ENCODE data around the gene KLF16. TPM values are rescaled to one million over a fixed set of nuclear protein-coding genes. Genes with fewer than 3 reads are reported as not detected.

KLF16 gene
- total RNA-seq, 1 experiment from 2014 or later, result 32.3 TPM

GRCh38 chr19:1843646-1844394, 19.6 kb downstream of the KLF16 start:
- TF ChIP-seq, protein P1, sequence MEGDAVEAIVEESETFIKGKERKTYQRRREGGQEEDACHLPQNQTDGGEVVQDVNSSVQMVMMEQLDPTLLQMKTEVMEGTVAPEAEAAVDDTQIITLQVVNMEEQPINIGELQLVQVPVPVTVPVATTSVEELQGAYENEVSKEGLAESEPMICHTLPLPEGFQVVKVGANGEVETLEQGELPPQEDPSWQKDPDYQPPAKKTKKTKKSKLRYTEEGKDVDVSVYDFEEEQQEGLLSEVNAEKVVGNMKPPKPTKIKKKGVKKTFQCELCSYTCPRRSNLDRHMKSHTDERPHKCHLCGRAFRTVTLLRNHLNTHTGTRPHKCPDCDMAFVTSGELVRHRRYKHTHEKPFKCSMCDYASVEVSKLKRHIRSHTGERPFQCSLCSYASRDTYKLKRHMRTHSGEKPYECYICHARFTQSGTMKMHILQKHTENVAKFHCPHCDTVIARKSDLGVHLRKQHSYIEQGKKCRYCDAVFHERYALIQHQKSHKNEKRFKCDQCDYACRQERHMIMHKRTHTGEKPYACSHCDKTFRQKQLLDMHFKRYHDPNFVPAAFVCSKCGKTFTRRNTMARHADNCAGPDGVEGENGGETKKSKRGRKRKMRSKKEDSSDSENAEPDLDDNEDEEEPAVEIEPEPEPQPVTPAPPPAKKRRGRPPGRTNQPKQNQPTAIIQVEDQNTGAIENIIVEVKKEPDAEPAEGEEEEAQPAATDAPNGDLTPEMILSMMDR (IDR thresholded peaks at IDR 0.05; ENCODE audit: unreplicated experiment), result no peak
- Mint-ChIP-seq H3K36me3 (ENCODE audit: insufficient read depth, unreplicated experiment) (peaks cover 35% of the 10 kb centered on the region), H3K4me3 (ENCODE audit: low read depth, unreplicated experiment) (no peak overlapping the region), H3K27me3 (ENCODE audit: unreplicated experiment) (no peaks in the 10 kb centered on the region), H3K27ac (ENCODE audit: unreplicated experiment) (no peak overlapping the region), H3K4me1 (ENCODE audit: low read depth, unreplicated experiment) (peaks cover 8% of the 10 kb centered on the region), H3K9me3 (ENCODE audit: low read depth, unreplicated experiment) (no peaks in the 10 kb centered on the region)
- intact Hi-C loops (cut with micrococcal nuclease; ENCODE audit: unreplicated experiment), result no loop called here
- CTCF ChIA-PET, result interaction anchor here (0.5 kb wide), 1 partner anchor 185 kb away, joined by 3 read pairs; no protein-coding TSS in a partner anchor
- no TSS peak for BruUV-seq (replicated peaks)
- no peak for DNase-seq

- Mint-ChIP-seq H3K27me3 (ENCODE audit: unreplicated experiment) (no peaks in the 10 kb centered on the region), H3K4me1 (ENCODE audit: low read depth, unreplicated experiment) (peaks cover 8% of the 10 kb centered on the region), H3K9me3 (ENCODE audit: low read depth, unreplicated experiment) (no peaks in the 10 kb centered on the region), H3K27ac (ENCODE audit: unreplicated experiment) (no peak overlapping the region), H3K36me3 (ENCODE audit: insufficient read depth, unreplicated experiment) (peaks cover 29% of the 10 kb centered on the region), H3K4me3 (ENCODE audit: low read depth, unreplicated experiment) (no peak overlapping the region)
- no peak for DNase-seq
- CTCF ChIA-PET, result interaction anchor here (0.5 kb wide), 1 partner anchor 185 kb away, joined by 3 read pairs; no protein-coding TSS in a partner anchor
- TF ChIP-seq, protein P1 (IDR thresholded peaks at IDR 0.05; ENCODE audit: unreplicated experiment), result no peak
- no TSS peak for BruUV-seq (replicated peaks)
- intact Hi-C loops (cut with micrococcal nuclease; ENCODE audit: unreplicated experiment), result no loop called here
Observed at GRCh38 chr19:1843116-1843515, 20.3 kb downstream of the KLF16 start.

- TF ChIP-seq, protein P1 (IDR thresholded peaks at IDR 0.05; ENCODE audit: unreplicated experiment), result no peak
- no TSS peak for BruUV-seq (replicated peaks)
- Mint-ChIP-seq H3K4me3 (ENCODE audit: low read depth, unreplicated experiment) (no peak overlapping the region), H3K9me3 (ENCODE audit: low read depth, unreplicated experiment) (no peaks in the 10 kb centered on the region), H3K27ac (ENCODE audit: unreplicated experiment) (no peak overlapping the region), H3K4me1 (ENCODE audit: low read depth, unreplicated experiment) (no peaks in the 10 kb centered on the region), H3K27me3 (ENCODE audit: unreplicated experiment) (no peaks in the 10 kb centered on the region), H3K36me3 (ENCODE audit: insufficient read depth, unreplicated experiment) (peaks cover 12% of the 10 kb centered on the region)
- no peak for DNase-seq
- intact Hi-C loops (cut with micrococcal nuclease; ENCODE audit: unreplicated experiment), result no loop called here
- CTCF ChIA-PET, result interaction anchor here (0.7 kb wide), 1 partner anchor 16 kb away, joined by 4 read pairs; no protein-coding TSS in a partner anchor
Observed at GRCh38 chr19:1841209-1841924, 22.0 kb downstream of the KLF16 start.

- Mint-ChIP-seq H3K4me1 (ENCODE audit: low read depth, unreplicated experiment) (no peaks in the 10 kb centered on the region), H3K9me3 (ENCODE audit: low read depth, unreplicated experiment) (no peaks in the 10 kb centered on the region), H3K36me3 (ENCODE audit: insufficient read depth, unreplicated experiment) (peaks cover 4% of the 10 kb centered on the region), H3K4me3 (ENCODE audit: low read depth, unreplicated experiment) (no peak overlapping the region), H3K27me3 (ENCODE audit: unreplicated experiment) (no peaks in the 10 kb centered on the region), H3K27ac (ENCODE audit: unreplicated experiment) (no peak overlapping the region)
- CTCF ChIA-PET, result no interaction called here
- TF ChIP-seq, protein P1 (IDR thresholded peaks at IDR 0.05; ENCODE audit: unreplicated experiment), result no peak
- DNase-seq, result no peak
- intact Hi-C loops (cut with micrococcal nuclease; ENCODE audit: unreplicated experiment), result no loop called here
- no TSS peak for BruUV-seq (replicated peaks)
Observed at GRCh38 chr19:1840541-1841115, 22.8 kb downstream of the KLF16 start.
